Myocyte (in vitro differentiated cells): ENCODE data around the gene EGF. TPM values are rescaled to one million over a fixed set of nuclear protein-coding genes. Genes with fewer than 3 reads are reported as not detected.
"Not testable (repeated sequence)": the region's sequence is repeated elsewhere in the genome, so short reads cannot be mapped to it uniquely, and the experiment has no call there.

Experiments
- DNase-seq: peaks from one replicate; pipeline ENCODE4 v3.0.0-alpha.2; 2012; ENCODE audit warnings: low read depth
- total RNA-seq: library from RNA; depleted of rRNA; stranded (reverse); fragments of >200 nt; gene quantifications from 2 replicates; pipeline ENCODE4 v1.2.3, GENCODE V29; 2014

EGF gene
- total RNA-seq, 1 donor from 2014 or later = 16.2 TPM

DNA sequence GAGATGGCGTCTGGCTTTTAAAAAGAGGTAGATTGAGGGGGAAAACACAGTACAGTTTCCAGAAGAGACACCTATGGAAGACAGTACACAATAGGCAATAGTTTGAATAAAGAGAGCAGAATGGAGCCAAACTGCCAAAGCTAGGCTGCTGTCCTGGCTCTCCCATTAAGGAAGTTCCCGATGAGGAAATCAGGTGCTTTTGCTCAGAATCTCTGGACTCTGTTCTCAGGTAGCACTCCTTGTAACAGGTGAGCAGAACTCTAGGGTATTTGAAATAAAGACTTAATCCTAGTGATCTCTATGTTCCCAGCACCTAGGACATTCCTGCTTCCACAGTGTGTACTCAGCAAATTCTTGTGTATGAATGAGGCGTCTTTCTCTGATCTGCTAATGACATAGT is 1.6 kb downstream of the EGF start:
- DNase-seq = no peak

- DNase-seq = peak; percentile 7
These were observed 2.8 kb downstream of the EGF start for GRCh38 chr4:109915385-109916026.

GRCh38 chr4:109916027-109916409 is 3.3 kb downstream of the EGF start:
- DNase-seq = peak; percentile 13

- DNase-seq = peak; percentile 89
These were observed 8.7 kb downstream of the EGF start for GRCh38 chr4:109921384-109921808.

GRCh38 chr4:109925396-109925795 is 12.7 kb downstream of the EGF start:
- no peak for DNase-seq

DNA sequence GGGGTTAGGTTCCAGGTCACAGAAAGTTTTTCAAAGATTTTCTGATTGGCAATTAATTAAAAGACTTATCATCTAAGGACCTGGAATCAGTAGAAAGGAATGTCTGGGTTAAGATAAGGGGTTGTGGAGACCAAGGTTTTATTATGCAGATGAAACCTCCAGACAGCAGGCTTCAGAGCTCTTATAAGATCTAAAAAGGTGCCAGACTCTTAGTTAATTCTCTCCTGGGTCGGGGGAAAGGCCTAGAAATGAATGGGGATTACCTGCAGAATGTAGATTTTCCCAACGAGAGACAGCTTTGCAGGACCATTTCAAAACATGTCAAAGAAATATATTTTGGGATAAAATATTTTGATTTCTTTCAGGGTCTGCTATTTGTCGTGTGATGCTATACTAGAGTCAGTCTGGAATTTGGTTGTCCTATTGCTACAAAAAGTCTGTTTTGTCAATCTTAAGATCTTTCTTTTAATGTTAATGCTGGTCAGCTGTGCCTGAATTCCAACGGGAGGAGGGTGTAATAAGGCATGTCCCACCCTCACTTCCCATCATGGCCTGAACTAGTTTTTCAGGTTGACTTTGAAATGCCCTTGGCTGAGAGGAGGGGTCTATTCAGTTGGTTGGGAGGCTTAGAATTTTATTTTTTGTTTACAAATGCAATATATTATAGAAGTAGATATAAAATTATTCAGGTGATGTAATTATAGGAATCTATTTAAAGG is 15.8 kb downstream of the EGF start:
- no peak for DNase-seq

GRCh38 chr4:109930464-109930863 is 17.8 kb downstream of the EGF start:
- no peak for DNase-seq

DNA sequence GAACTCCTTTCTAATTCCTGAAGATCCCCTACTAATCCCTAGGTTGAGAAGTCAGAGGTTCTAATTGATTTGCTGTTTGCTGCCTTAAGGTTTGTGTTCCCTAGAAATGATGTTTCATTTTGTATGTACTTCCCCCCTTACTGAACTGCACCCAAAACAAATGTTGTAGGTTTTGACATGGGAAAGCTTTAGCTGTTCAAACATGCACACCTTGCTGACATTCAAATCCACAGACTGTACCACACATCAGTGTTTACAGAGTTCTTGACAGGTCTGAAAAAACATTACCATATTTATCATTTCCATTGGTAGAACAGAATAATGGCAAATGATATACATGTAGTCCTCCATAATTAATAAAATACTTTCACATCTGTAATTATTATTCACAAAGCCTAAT is 18.2 kb downstream of the EGF start:
- no peak for DNase-seq

GRCh38 chr4:109931318-109931717 is 18.6 kb downstream of the EGF start:
- no peak for DNase-seq

GRCh38 chr4:109937352-109937751 is 24.7 kb downstream of the EGF start:
- not testable (repeated sequence) for DNase-seq

GRCh38 chr4:109939190-109939589 is 26.5 kb downstream of the EGF start:
- DNase-seq = no peak

GRCh38 chr4:109942292-109942926 is 29.7 kb downstream of the EGF start:
- no peak for DNase-seq

DNA sequence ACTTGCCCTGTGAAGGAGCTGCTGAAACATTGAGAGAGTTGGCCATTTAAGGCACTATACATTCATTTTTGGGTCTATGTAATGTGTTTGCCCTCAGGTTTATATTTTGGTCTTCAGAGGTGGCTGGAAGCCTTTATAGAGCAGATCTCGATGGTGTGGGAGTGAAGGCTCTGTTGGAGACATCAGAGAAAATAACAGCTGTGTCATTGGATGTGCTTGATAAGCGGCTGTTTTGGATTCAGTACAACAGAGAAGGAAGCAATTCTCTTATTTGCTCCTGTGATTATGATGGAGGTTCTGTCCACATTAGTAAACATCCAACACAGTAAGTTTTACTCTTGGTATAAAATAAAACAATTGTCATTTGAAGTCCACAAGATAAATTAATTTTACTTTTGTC is 31.1 kb downstream of the EGF start:
- no peak for DNase-seq

DNA sequence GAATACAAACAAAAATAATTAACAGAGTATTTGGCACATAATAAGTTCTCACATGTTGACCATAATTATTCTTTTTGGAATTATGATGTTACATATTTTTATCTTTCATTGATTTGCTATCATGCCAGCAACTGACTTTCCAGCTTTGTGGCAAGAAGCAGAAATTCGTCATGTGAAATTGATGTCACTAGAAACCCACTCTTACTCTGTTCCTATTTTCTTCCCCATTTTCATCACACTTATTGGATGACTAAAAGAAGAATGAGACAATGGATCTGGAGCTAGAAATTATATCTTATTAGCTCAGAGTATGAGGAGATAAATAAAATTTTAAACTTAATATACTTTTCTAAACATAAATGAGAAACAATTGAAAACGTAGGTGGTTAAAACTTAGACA is 31.9 kb downstream of the EGF start:
- no peak for DNase-seq

DNA sequence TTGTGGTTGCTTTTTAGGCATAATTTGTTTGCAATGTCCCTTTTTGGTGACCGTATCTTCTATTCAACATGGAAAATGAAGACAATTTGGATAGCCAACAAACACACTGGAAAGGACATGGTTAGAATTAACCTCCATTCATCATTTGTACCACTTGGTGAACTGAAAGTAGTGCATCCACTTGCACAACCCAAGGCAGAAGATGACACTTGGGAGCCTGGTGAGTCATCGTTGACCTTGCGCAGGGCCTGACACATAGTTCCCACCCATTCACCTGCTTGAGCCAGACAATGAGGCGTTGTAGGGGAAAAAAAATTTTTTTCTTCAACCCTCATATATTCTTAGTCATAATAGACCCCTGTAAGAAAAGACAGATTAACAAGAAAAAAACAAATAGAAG is 32.4 kb downstream of the EGF start:
- DNase-seq = no peak

DNA sequence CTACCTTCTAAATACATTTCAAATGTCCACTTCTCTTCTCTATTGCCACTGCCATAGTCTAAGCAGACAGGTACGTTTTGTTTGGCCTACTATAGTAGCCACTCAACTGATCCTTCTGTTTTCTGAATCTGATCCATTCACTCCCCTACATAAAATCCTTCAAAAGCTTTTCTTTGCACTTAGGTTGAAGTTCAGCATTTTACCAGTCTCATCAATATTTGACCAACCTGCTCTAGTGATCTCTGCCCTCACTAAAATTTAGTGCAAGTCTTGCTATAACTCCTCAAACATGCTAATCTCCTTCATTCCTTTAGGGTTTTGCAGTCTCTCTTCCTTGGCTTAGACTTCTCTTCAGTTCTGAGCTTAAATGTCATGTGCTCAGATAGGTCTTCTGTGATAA is 33.4 kb downstream of the EGF start:
- no peak for DNase-seq

- DNase-seq = no peak
These were observed 34.8 kb downstream of the EGF start for GRCh38 chr4:109947457-109947856.

DNA sequence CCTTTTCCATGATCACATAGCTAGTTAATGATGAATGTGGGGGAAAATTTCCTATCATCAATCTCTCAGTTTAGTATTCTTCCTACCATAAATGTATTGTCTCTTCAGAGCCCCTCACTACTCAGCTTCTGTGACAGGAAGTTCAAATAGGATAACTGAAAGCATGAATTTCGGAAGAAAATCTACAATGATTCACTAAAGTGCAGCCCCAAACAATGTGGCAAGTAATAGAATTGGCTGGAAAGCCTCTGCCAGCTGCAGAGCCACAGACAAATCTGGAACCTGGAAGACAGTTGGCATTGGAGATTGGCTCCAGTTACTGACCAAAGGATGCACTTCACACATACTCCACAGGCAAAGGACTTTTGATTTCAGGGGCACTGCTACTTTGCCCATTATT is 35.2 kb downstream of the EGF start:
- peak; percentile 56 for DNase-seq

DNA sequence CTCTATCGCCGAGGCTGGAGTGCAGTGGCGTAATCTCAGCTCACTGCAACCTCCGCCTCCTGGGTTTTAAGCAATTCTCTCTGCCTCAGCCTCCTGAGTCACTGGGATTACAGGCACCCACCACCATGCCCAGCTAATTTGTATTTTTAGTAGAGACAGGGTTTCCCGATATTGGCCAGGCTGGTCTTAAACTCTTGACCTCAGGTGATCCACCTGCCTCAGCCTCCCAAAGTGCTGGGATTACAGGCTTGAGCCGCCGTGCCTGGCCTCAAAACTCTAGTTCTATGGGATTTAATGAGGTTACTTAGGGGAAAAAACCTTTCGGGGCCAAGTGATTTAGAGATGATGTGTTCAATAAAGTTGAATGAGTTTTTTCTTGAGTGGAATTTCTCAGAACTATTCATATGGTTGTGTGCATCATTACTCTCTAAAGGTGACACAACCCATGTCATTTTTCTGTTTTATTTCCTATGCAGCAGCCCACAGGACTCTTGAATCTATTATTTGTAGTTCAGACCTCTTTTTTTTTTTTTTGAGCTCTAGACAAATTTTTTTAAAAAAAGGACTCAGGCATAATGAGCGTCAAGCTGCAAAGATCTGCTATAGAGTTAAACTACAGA is 36.5 kb downstream of the EGF start:
- DNase-seq = not testable (repeated sequence)

- DNase-seq = no peak
These were observed 39.9 kb downstream of the EGF start for GRCh38 chr4:109952612-109953011.

DNA sequence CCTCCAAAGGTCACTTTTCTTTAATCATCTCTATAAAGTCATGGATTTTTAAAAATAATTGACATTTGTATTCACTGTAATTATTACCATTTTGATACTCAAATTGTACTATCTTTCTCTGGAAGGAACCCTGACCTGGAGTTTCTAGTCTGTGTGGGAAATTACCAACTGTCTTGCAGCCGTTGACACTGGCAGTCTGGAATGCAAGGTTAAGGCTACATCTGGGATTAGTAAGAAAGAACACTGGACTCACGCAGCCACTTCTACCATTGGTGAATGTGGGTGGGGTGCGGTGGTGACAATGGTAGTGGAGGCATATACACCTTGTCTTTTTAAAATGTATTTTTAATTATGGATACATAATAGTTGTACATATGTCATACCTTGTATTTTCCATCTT is 40.9 kb downstream of the EGF start:
- DNase-seq = no peak

DNA sequence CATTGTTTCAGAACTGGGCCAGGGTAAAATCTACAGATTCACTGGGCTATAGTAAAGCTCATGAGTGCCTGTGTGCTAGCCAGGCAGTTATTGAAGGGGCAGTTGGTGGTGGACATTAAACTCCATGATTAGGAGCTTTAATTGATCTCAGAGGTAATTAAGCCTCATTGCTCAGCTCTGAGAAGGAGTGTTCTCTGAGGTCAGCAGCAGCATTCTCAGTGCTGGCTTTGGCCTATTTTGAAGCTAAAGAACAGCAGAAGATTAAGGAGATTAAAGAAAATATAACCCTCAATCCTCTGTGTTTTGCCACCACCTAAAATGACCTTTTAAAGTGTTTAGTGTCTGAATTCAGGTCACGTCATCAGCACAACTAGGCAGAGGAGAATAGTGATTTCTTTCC is 42.5 kb downstream of the EGF start:
- DNase-seq = no peak
